Measurements from ENCODE around the gene DACH1.

The DACH1 gene

GRCh38 chr13:71864986-71865873 is 1.8 kb downstream of the DACH1 start:
- no peak overlapping the region; the same call in 1 of the 2 replicates for H3K27ac ChIP-seq
- no peak for TF ChIP-seq ZFX (IDR thresholded peaks at IDR 0.05)
- TF ChIP-seq CTCF (conservative IDR thresholded peaks at IDR 0.05): no peak

- H3K27ac ChIP-seq: no peak overlapping the region
- TF ChIP-seq ZFX (IDR thresholded peaks at IDR 0.05) (no peak), CTCF (conservative IDR thresholded peaks at IDR 0.05) (no peak)
Measured at GRCh38 chr13:71864094-71864985, 2.7 kb downstream of the DACH1 start.

- no peak for TF ChIP-seq CTCF (conservative IDR thresholded peaks at IDR 0.05)
- TF ChIP-seq ZFX (IDR thresholded peaks at IDR 0.05): no peak
- H3K27ac ChIP-seq: no peak overlapping the region
Measured at GRCh38 chr13:71863254-71863865, 3.6 kb downstream of the DACH1 start.

- H3K27ac ChIP-seq: no peak overlapping the region
- TF ChIP-seq CTCF (conservative IDR thresholded peaks at IDR 0.05) (no peak), ZFX (IDR thresholded peaks at IDR 0.05) (no peak)
Measured at GRCh38 chr13:71862459-71862943, 4.5 kb downstream of the DACH1 start.

- TF ChIP-seq CTCF (conservative IDR thresholded peaks at IDR 0.05): no peak
- no peak for TF ChIP-seq ZFX (IDR thresholded peaks at IDR 0.05)
- H3K27ac ChIP-seq: no peak overlapping the region
Measured at GRCh38 chr13:71861769-71862458, 5.1 kb downstream of the DACH1 start.

- TF ChIP-seq CTCF (conservative IDR thresholded peaks at IDR 0.05) (no peak), ZFX (IDR thresholded peaks at IDR 0.05) (no peak)
- no peak overlapping the region for H3K27ac ChIP-seq
Measured at GRCh38 chr13:71860547-71861138, 6.4 kb downstream of the DACH1 start.
